HUES48 (cell line): ENCODE data around the gene APBB1IP.
"Not testable (repeated sequence)": the region's sequence is repeated elsewhere in the genome, so short reads cannot be mapped to it uniquely, and the experiment has no call there.

ENCODE experiments used
- H3K27ac ChIP-seq: one replicate; pipeline ENCODE4 v1.7.0; 2013; ENCODE audit warnings: low read depth, low read length, inconsistent platforms
- H3K27me3 ChIP-seq: 2 replicates; pipeline ENCODE4 v1.6.1; 2013; ENCODE audit warnings: mild to moderate bottlenecking, low read length; ENCODE audit not compliant: control insufficient read depth, insufficient read depth
- H3K36me3 ChIP-seq: 2 replicates; pipeline ENCODE4 v1.6.1; 2013; ENCODE audit warnings: low read length; ENCODE audit not compliant: control insufficient read depth, insufficient read depth
- H3K4me1 ChIP-seq: 2 replicates; pipeline ENCODE4 v1.6.1; 2013; ENCODE audit warnings: mild to moderate bottlenecking, low read length; ENCODE audit not compliant: control insufficient read depth, insufficient read depth
- H3K4me3 ChIP-seq: 2 replicates; pipeline ENCODE4 v1.5.1; 2013; ENCODE audit warnings: mild to moderate bottlenecking, low read depth, low read length
- H3K9ac ChIP-seq: 2 replicates; pipeline ENCODE4 v1.6.1; 2013; ENCODE audit warnings: mild to moderate bottlenecking, low read depth, low read length, moderate library complexity
- H3K9me3 ChIP-seq: 2 replicates; pipeline ENCODE4 v1.6.1; 2013; ENCODE audit warnings: low read length; ENCODE audit not compliant: control insufficient read depth, insufficient read depth

The APBB1IP gene

DNA sequence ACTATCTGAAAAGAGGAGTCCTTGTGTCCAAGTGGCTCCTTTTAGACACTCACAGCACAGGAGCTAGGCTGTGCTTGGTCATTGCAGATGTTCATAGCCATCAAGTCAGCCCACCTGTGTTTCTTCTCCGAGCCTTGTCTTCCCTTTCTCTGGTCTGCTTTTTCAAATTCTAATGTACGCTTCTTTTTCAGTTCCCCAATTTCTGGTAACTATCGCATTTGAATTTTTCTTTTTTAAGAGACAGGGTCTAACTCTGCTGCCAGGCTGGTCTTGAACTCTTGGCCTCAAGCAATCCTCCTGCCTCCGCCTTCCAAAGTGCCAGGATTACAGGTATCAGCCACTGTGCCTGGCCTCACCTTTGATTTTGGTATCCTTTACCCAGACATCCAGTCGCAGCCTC is 18.9 kb downstream of the APBB1IP start:
- Histone ChIP-seq H3K36me3 (no peaks in the 10 kb centered on the region), H3K9ac (no peak overlapping the region), H3K4me3 (no peak overlapping the region), H3K27ac (no peak overlapping the region), H3K9me3 (no peaks in the 10 kb centered on the region), H3K4me1 (no peaks in the 10 kb centered on the region), H3K27me3 (no peaks in the 10 kb centered on the region)

- Histone ChIP-seq H3K36me3 (no peaks in the 10 kb centered on the region), H3K4me3 (no peak overlapping the region), H3K27me3 (no peaks in the 10 kb centered on the region), H3K27ac (no peak overlapping the region), H3K4me1 (no peaks in the 10 kb centered on the region), H3K9ac (no peak overlapping the region), H3K9me3 (no peaks in the 10 kb centered on the region)
Observed at GRCh38 chr10:26460736-26461135, 22.6 kb downstream of the APBB1IP start.

GRCh38 chr10:26463986-26464385 is 25.8 kb downstream of the APBB1IP start:
- Histone ChIP-seq H3K36me3 (no peaks in the 10 kb centered on the region), H3K4me1 (no peaks in the 10 kb centered on the region), H3K4me3 (no peak overlapping the region), H3K9me3 (no peaks in the 10 kb centered on the region), H3K27ac (no peak overlapping the region), H3K9ac (no peak overlapping the region), H3K27me3 (no peaks in the 10 kb centered on the region)

GRCh38 chr10:26464632-26465280 is 26.6 kb downstream of the APBB1IP start:
- H3K9me3 ChIP-seq: no peaks in the 10 kb centered on the region
- no peak overlapping the region for H3K4me3 ChIP-seq
- no peak overlapping the region for H3K27ac ChIP-seq
- no peaks in the 10 kb centered on the region for H3K4me1 ChIP-seq
- no peaks in the 10 kb centered on the region for H3K36me3 ChIP-seq
- H3K9ac ChIP-seq: no peak overlapping the region
- H3K27me3 ChIP-seq: no peaks in the 10 kb centered on the region

DNA sequence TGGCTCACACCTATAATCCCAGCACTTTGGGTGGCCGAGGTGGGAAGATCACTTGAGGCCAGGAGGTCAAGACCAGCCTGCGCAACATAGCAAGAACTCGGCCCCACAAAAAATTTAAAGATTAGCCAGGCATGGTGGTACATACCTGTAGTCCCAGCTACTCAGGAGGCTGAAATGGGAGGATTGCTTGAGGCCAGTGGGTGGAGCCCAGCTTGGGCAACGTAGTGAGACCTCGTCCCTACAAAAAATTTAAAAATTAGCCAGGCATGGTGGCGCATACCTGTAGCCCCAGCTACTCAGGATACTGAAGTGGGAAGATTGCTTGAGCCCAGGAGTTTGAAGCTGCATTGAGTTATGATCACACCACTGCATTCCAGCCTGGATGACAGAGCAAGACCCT is 28.4 kb downstream of the APBB1IP start:
- not testable (repeated sequence) for H3K4me3 ChIP-seq, H3K36me3 ChIP-seq, H3K9ac ChIP-seq, H3K27me3 ChIP-seq, H3K4me1 ChIP-seq, H3K9me3 ChIP-seq, H3K27ac ChIP-seq

DNA sequence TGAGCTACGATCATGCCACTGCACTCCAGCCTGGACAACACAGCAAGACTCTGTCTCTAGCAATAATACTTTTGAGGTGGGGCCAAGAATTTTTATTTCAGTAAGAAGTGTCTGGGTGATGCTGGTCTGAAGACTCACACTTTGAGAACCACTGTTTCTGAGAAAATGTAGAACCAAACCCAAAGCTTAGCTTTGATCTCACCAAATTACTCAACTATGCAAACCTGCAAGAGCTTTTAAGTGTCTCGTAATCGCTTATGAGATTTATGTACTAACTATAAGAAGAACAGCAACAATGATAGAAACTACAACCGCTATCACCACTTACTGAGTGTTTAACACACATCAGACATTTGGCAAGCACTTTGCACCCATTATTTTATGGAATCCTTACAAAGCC is 29.5 kb downstream of the APBB1IP start:
- Histone ChIP-seq H3K36me3 (no peaks in the 10 kb centered on the region), H3K9me3 (no peaks in the 10 kb centered on the region), H3K4me1 (no peaks in the 10 kb centered on the region), H3K27ac (no peak overlapping the region), H3K4me3 (no peak overlapping the region), H3K27me3 (no peaks in the 10 kb centered on the region), H3K9ac (no peak overlapping the region)

DNA sequence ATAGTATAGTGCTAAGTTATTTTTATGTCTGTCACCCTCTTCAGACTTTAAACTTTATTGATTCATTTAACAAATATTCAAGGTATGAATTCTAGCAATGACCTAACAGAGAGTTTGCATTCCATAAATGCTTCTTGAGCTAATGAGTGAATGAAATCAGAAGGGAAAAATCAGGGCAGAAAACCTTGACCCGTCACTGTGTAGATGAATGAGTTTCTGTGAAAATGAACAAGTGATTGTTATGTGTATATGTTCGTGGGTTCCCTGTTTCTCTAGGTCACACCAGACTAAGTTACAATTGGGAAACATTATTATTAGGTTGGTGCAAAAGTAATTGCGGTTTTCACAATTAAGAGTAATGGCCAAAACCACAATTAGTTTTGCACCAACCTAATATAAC is 30.1 kb downstream of the APBB1IP start:
- H3K9ac ChIP-seq: no peak overlapping the region
- no peak overlapping the region for H3K4me3 ChIP-seq
- H3K36me3 ChIP-seq: no peaks in the 10 kb centered on the region
- H3K27me3 ChIP-seq: no peaks in the 10 kb centered on the region
- H3K4me1 ChIP-seq: 0 out of 2 replicates have a peak, but pooled peaks cover 5% of the 10 kb centered on the region
- H3K9me3 ChIP-seq: no peaks in the 10 kb centered on the region
- no peak overlapping the region for H3K27ac ChIP-seq

DNA sequence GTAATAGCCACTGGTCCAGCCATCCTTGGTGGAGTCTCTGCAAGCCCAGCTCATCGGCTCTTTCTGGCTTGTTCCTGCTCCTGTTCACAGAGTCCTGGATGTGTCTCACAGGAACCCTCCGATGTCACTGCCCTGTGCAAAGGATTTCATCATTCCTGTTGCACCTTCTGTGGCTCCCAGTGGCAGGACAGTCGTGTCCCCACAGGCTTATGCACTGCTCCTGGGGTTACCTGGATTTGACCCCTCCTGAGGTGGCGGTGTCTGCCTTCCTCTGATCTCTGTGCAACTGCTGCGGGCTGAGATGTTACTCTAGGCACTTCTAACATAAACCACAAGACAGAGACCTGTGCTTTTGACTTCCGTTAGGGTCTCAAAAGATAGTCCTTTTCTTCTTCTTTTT is 30.6 kb downstream of the APBB1IP start:
- H3K9me3 ChIP-seq: no peaks in the 10 kb centered on the region
- no peaks in the 10 kb centered on the region for H3K27me3 ChIP-seq
- H3K36me3 ChIP-seq: no peaks in the 10 kb centered on the region
- H3K9ac ChIP-seq: no peak overlapping the region
- no peak overlapping the region for H3K4me3 ChIP-seq
- no peak overlapping the region for H3K27ac ChIP-seq
- 0 out of 2 replicates have a peak, but pooled peaks cover 8% of the 10 kb centered on the region for H3K4me1 ChIP-seq

- no peak overlapping the region for H3K9ac ChIP-seq
- H3K4me3 ChIP-seq: no peak overlapping the region
- H3K27me3 ChIP-seq: no peaks in the 10 kb centered on the region
- H3K36me3 ChIP-seq: no peaks in the 10 kb centered on the region
- H3K4me1 ChIP-seq: 0 out of 2 replicates have a peak, but pooled peaks cover 8% of the 10 kb centered on the region
- H3K9me3 ChIP-seq: no peaks in the 10 kb centered on the region
- no peak overlapping the region for H3K27ac ChIP-seq
Observed at GRCh38 chr10:26472492-26472778, 34.3 kb downstream of the APBB1IP start.

- Histone ChIP-seq H3K9me3 (no peaks in the 10 kb centered on the region), H3K36me3 (no peaks in the 10 kb centered on the region), H3K9ac (no peak overlapping the region), H3K4me3 (no peak overlapping the region), H3K27ac (no peak overlapping the region), H3K4me1 (0 out of 2 replicates have a peak, but pooled peaks cover 8% of the 10 kb centered on the region), H3K27me3 (no peaks in the 10 kb centered on the region)
Observed at GRCh38 chr10:26474026-26474425, 35.9 kb downstream of the APBB1IP start.

GRCh38 chr10:26474845-26475244 is 36.7 kb downstream of the APBB1IP start:
- not testable (repeated sequence) for H3K36me3 ChIP-seq, H3K4me3 ChIP-seq, H3K4me1 ChIP-seq, H3K9me3 ChIP-seq, H3K9ac ChIP-seq, H3K27me3 ChIP-seq, H3K27ac ChIP-seq

- no peak overlapping the region for H3K9ac ChIP-seq
- H3K9me3 ChIP-seq: no peaks in the 10 kb centered on the region
- 0 out of 2 replicates have a peak, but pooled peaks cover 8% of the 10 kb centered on the region for H3K4me1 ChIP-seq
- H3K27me3 ChIP-seq: no peaks in the 10 kb centered on the region
- H3K27ac ChIP-seq: no peak overlapping the region
- no peaks in the 10 kb centered on the region for H3K36me3 ChIP-seq
- no peak overlapping the region for H3K4me3 ChIP-seq
Observed at GRCh38 chr10:26475386-26475785, 37.2 kb downstream of the APBB1IP start.
